ENCODE measurements around the gene KCNQ1.

KCNQ1 gene

DNA sequence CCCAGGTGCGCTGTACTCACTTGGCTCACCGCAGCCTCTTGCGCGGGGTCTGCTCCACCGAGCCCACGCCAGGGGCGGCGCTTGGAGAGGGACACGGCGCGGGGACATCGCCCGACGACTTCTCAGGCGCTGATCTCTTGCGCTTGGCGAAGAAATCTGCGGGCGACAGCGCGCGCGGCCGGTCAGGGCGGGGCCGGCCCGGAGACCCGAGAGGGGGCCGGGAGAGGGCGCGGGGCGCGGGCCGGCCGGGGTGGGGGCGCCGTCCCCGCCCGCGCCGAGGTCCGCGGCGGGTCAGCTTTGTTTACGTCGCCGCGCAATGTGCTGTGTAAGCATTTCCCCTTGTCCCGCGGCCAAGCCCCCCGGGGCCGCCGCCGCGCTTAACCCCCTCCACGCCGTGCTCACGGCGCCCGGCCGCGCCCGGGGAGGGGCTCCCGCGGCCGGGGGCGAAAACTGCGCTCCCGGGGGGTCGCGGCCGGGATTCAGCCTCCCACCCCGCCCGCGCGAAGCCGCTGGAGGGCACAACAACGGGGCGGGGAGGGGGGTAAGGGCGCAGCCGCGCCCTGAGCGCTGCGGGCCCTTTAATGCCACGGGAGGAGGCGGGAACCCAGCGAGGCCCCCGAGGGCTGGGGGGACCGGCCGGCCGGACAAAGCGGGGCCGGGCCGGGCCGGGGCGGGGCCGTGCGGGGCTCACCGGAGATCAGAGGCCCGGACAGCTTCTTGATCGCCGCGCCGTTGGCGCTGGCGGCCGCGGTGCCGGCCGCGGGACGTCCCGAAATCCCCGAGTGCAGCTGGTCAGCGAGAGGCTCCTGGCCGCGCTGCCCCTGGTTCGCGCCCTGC lies 439.4 kb downstream of the KCNQ1 start:
- DNase-seq = no peak

DNA sequence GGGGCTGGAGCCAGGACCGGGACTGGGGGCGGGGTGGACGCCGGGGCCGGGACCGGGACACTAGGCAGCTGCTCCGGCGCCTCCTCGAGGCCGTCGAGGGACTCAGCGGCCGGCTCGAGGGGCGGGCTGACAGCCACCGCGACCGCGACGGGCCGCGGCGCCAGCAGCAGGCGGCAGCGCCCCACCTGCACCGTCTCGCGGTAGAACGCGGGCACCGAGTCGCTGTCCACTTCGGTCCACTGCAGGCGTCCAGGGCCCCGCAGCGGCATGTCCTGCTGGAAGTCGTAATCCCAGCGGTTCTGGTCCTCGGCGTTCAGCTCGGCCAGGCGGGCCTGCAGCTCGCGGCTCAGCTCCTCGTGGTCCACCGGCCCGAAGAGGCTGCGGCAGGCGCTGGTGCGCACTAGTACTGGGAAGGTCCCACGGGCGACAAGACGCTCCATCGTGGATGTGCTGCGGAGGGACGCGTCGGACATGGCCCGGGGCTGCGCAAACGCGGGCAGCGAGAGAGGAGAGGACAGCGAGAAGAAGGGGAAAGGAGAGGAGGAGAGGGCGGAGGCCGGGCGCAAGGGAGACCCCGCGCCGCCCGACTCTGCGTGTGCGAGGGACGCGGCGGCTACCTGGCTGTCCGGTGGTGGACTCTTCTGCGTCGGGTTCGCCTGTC lies 440.3 kb downstream of the KCNQ1 start:
- peak; percentile 45 for DNase-seq

GRCh38 chr11:2885678-2886081 lies 440.9 kb downstream of the KCNQ1 start, which contains the start of gene CDKN1C:
CDKN1C (minus strand) TSS chr11:2885775; CDS start chr11:2885456, 319 bp downstream.
- peak; percentile 77 for DNase-seq

DNA sequence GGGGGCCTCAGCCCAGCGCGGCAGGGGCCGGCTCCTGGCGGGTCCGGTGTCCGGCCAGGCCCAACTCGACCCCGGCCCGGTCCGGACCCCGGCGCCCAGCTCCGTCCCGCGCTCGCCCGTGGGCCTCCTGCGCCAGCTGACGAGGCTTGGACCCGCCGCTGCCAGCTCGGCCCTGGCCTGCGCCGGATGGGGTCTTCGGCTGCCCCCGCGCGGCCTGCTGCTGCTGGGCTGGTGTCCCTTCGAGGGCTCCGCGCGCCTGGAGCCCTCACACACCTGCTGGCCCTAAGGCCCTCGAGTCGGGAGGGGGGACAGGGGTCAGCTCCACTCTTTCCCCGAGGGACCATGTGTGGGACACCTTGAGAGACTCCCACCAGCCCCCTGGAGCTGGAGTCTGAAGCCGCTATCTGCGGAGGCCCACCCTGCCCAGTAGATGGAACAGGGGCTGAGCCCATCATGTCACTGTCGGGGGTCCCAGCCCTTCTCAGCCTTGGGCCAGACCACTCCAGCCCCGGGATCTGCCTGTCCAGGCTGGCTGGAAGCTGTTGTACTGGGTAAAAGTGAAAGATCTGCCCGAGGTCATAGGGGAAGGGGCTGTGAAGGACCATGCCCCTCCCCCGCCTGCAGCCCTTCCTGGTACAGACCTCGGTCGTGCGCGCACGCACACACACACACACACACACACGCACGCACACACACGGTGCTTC lies 441.5 kb downstream of the KCNQ1 start:
- no peak for DNase-seq

DNA sequence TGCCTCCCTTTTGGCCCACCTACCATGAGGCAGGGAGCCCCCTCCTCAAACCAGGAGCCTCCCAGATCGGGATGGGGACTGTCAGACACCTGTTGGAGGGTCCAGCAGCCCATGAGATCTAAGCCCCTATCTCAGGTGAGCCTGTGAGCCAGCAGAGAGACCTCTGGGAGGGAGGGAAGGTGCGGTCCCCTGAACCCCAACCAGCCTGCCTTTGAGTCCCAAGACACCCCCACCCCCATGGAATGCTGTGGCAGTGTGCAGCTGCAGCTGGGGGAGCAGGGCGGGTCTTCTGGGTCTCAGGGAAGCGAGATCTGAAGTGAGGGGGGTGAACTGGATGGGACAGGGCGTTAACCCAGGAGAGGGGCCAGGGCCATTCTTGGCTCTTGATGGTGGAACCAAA lies 442.1 kb downstream of the KCNQ1 start:
- DNase-seq = no peak

DNA sequence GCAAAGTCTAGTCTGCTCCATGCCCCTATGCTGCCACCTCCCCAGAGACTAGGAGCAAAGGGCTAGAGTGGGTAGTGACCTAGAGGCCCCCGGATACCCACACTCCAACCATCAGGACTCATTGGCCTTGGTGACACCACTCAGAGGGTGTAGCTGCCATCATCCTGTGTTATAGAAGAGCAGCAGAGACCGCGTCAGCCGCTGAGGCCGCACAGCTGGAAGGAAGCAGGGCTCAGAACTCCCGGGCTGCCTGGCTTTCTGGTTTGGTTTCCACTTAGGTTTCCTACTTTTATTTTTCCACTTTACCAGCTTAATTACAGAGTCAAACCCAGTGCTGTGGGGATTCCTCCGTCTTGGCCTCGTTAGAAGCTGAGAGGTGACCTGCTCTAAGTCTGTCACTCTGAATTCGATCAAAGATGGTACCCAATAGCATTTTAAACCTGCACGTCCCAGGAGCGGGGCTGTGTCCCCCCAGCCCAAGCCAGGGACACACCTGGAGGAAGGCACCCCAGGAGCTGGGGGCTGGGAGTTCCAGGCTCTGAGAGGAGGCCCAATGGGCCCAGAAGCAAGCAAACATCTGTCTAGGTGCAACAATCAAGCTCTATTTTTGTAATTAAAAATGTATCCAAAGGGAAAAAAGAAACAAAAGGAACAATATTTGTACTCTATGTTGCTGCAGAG lies 442.8 kb downstream of the KCNQ1 start:
- DNase-seq = no peak

GRCh38 chr11:2888266-2888968 lies 443.6 kb downstream of the KCNQ1 start:
- DNase-seq = peak; percentile 79

GRCh38 chr11:2889362-2890273 lies 444.8 kb downstream of the KCNQ1 start:
- DNase-seq = no peak

GRCh38 chr11:2890466-2891294 lies 445.9 kb downstream of the KCNQ1 start:
- DNase-seq = no peak

GRCh38 chr11:2891326-2892214 lies 446.8 kb downstream of the KCNQ1 start:
- DNase-seq = no peak

GRCh38 chr11:2892215-2892966 lies 447.6 kb downstream of the KCNQ1 start:
- DNase-seq = no peak

DNA sequence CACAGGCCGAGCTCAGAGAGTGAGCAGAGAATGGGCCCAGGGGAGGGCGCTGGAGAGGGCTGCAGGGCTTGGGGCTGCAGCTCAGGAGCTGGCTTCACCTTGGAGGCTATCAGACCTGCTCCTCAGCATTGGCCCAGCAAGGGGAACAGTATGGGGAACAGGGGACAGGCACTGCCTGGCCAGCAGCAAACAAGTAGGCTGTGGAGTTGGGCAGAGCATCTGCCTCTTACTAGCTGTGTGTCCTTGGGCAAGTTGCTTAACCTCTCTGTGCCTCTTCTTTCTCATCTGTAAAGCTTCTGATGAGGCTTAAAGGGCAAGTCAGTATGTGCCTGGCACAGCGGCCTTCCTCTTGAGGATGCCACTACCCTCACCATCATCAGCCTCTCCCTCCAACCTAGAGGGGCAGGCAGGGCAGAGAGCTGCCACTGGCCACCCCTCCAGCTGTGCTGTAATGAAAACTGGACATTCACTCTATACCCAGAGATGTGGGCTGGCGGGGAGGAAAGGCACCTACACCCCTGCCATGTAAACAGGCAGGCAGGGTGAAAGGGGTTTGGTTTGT lies 448.2 kb downstream of the KCNQ1 start:
- DNase-seq = peak; percentile 14

DNA sequence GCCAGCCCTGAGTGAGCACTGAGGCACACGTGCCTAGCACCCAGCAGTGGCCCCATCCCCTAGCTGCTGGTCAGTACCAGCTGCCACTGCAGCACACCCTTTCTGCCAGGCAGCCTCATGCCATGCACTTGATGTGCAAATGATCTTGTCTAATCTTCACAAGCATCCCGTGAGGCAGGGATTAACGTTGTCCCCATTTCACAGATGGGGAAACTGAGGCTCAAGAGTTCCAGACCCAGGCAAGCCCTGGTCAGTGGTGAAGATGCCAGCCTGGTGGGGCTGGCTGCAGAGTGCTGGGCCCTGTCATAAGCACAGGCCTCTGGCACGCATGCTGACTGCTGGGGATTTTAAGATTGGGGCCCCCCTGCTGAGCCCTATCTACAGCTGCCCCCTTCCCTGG lies 449.1 kb downstream of the KCNQ1 start:
- no peak for DNase-seq

- no peak for DNase-seq
These were observed 451.2 kb downstream of the KCNQ1 start for GRCh38 chr11:2896047-2896446.

DNA sequence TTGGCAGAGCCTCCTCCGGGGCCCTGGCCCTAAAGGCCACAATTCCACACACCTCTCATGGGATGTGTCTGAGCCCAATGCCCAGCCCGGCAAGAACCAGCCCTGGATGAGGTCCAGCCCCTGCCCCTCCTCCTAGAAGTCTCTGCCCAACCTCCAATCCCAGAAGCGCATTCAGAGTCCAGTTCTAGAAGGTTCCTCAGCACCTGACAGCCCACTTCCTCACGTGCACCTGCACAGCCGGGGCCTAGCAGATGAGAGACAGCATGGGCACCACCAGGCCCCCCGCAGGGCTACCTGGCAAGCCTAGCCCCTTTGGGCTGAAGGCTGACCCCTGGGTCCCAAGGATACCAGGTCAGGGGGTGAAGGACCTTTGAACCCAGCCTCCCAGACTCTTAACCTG lies 452.2 kb downstream of the KCNQ1 start:
- DNase-seq = no peak

- DNase-seq = peak; percentile 56
These were observed 453.7 kb downstream of the KCNQ1 start for GRCh38 chr11:2898366-2899079.

All from hematopoietic multipotent progenitor cell treated with erythropoietin and hydrocortisone succinate and interleukin-3 and kit ligand, for 8 days (in vitro differentiated cells).